GM19023 (cell line): ENCODE measurements around the gene CXCL6.

Experiments
- ATAC-seq: cut with Tn5 transposase; IDR thresholded peaks from one replicate; pipeline ENCODE4 v1.9.1; 2021; ENCODE audit warnings: mild to moderate bottlenecking, moderate library complexity; ENCODE audit not compliant: unreplicated experiment

CXCL6 gene

DNA sequence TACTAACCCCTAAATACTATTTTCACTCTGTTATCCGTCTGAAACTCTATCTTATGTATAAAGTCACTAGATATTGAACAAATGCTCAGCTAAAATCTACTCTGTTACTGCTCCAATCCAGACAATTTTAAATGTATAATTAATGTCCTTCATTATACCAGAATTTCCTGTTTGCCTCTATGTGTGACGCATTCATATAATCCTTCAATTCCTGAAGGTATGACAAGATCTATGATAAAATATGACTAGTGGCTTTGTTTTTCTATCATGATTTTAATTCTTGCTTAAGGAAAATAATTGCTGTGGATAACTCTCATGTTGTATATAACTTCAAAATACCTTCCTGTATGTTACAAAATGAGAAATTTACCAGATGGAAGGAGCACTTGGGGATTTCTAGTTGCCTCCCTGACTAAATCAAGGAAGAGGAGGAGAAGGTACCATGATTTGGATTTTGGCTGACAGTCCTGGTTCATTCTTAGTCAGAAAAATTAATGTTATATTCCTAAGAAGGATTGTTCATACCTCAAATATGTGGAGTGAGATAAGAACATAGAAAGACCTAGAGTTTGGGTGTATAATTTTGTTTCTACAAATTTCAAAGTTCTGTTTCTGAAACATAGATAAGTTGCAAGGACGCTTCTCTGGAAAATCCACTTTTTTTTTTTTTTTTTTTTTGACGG, 4.9 kb downstream of the CXCL6 start:
- ATAC-seq = no peak

DNA sequence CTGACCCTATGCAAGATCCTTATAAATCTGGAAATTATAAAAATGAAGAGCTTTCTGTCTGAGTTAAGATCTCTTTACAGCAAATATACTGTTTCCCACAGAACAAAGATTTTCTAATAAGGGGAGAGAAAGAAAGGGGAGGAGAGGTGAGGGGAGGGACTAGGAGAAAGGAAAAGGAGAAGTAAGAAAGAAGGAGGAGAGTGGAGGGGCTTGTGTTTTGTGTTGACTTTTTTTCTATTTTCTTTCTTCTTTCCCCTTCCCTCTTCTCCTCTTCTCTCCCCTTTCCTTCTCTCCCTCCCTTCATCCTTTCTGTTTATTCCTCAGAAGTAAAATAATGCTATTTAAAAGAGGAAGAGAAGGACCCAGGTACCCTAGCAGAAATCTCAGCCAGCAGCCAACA, 6.2 kb downstream of the CXCL6 start:
- ATAC-seq = no peak

- no peak for ATAC-seq
Measured at GRCh38 chr4:73843369-73843768, 6.9 kb downstream of the CXCL6 start.

GRCh38 chr4:73844345-73844744, 7.9 kb downstream of the CXCL6 start:
- ATAC-seq = no peak

GRCh38 chr4:73844806-73845205, 8.3 kb downstream of the CXCL6 start:
- ATAC-seq = no peak

- no peak for ATAC-seq
Measured at GRCh38 chr4:73847526-73848182, 11.2 kb downstream of the CXCL6 start.

- ATAC-seq = no peak
Measured at GRCh38 chr4:73848183-73848777, 11.8 kb downstream of the CXCL6 start.

DNA sequence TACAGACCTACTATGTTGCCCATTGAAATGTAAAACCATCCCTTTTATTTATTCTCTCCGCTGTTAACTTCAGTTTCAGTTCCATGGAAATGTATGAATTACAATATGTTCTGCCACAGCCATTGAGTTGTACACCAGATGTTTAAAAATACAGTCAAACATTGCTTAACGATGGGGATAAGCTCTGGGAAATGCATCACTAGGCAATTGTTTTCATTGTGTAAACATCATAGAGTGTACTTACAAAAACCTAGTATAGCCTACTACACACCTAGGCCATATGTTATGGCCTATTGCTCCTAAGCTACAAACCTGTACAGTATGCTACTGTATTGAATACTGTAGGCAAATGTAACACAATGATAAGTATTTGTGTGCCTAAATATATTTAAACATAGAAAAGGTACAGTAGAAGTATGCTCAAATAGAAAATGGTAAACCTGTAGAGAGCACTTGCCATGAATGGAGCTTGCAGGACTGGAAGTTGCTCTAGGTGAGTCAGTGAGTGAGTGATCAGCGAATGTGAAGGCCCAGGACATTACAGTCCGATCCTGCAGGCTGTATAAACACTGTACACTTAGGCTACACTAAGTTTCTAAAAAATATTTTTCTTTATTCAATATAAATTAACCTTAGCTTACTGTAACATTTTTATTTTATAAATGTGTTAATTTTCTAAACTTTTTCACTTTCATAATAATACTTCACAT, 13.9 kb downstream of the CXCL6 start:
- no peak for ATAC-seq

GRCh38 chr4:73851293-73851692, 14.8 kb downstream of the CXCL6 start:
- no peak for ATAC-seq

GRCh38 chr4:73852771-73853170, 16.3 kb downstream of the CXCL6 start:
- ATAC-seq = no peak

- no peak for ATAC-seq
Measured at GRCh38 chr4:73853246-73853704, 16.8 kb downstream of the CXCL6 start, which contains the start of gene PF4V1. TSS of gene PF4V1 (plus strand) at chr4:73853296. CDS start at chr4:73853363, 67 bp downstream.

- no peak for ATAC-seq
Measured at GRCh38 chr4:73853718-73854473, 17.4 kb downstream of the CXCL6 start.

DNA sequence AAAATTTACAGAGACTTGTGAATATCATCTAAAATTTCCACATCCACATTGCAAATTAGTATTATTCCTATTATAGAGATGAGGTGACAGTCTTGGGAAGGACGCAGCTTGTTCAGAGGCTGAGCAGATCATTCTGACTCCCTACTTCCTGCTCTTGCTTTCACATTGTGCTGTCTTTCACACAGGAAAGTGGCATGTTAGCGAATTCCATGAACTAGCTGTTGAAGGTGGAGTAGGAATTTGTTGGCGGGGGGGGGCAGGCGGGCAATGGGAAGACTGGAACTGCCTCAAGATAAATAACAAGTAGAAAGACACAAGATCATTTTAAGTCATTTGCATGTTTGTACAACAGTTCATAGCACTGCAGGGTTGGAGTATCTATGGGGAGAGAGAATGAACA, 18.9 kb downstream of the CXCL6 start:
- ATAC-seq = no peak

- ATAC-seq = no peak
Measured at GRCh38 chr4:73856518-73856917, 20.0 kb downstream of the CXCL6 start.

- ATAC-seq = no peak
Measured at GRCh38 chr4:73859614-73860088, 23.2 kb downstream of the CXCL6 start.

DNA sequence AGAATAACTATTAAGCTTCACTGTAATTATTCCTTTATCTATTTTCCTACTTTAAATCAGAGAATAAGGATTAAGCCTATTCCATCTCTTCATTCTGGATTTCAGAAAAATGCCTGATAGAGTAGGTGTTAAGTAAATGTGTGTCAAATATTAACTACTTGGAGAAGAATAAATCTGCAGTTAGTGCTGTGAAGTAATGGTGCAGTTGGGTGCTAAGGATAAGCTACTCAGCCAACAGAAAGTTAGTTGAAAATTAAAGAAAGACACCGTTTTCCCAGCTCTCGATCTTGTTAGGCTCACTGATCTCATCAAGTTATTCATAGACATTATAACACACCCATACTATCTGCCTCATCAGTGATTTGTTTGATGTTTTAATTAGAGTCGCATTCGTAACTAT, 23.7 kb downstream of the CXCL6 start:
- no peak for ATAC-seq

DNA sequence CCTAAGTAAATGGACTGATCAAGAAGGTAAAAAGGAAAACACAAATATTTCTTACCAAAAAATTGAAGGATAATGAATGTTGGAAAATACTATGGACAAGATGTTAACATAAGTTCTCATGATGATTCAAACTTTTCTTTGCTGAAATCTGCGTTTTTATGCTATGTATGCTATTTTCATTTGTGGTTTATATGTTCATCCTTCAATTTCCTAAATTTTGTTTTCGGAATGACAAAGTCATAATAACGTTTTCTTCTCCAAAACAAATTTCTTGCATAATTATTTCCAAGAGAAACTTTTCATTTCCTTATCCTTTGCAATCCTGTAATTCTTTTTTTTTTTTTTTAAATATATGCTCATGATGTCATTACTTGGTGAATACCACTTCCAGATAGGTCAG, 24.4 kb downstream of the CXCL6 start:
- ATAC-seq = no peak

- no peak for ATAC-seq
Measured at GRCh38 chr4:73862322-73862721, 25.8 kb downstream of the CXCL6 start.

GRCh38 chr4:73864365-73864764, 27.9 kb downstream of the CXCL6 start:
- ATAC-seq = no peak

DNA sequence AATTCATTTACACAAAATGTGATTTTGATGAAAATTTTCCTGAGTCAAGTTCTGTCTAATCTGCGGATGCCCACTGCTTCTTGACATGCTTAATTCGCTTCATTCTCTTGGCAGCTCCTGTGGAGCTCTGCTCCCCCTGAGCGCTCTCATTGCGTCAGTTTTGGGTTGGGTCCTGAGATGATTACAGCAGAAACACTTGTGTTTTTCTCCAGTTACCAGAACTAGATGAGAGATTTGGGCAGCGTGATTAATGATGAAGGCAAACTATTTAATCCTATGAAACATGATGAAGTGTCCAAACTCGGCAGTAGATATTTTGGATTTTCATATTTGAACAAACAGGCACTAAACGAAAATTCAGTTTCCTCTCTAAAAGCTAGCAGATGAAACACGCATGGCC, 28.5 kb downstream of the CXCL6 start:
- no peak for ATAC-seq
